ENCODE results near the gene ATXN10.

The ATXN10 gene

DNA sequence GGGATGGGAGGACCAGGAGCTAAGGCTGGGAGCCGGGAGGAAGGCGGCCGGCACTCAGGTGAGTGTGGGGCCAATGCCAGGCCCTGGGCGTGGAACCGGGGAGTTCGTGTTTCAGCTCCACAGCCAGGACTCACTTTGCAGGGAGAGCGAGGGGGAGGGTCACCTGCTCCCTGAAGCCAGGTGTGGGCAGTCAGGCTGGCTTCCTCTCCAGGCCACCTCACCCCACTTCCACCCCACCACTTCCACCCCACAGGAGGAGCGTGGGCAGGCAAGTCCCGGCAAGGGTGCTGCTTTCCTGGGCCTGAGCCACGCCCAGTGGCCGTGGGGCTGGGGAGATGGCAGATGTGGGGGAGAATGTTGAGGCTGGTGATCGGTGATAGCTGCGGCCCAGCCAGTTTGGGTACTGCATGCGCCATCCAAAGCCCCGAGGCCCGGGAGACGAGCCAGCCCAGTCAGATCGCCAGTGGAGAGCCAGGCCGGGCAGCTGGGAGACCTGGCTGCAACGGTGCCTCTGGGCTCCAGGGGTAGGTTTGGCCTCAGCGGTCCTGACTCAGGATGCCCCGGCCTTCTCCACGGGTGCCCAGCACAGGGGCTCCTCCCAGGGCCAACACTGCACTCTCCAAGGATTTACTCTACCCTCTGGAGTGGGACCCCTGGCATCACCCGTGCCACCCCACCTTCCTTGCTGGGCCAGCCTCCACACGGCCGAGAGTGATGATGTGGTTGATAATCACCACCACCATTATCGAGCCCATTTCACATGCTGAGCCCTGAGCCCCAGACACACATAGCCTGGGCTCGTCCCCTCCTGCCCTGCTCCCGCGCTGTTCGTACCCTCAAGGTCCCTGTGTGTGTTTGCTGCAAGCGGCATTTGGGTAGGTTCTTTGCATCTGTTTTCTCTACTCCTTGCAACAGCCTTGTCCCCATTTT is 211.5 kb downstream of the ATXN10 start:
- DNase-seq, result no peak

DNA sequence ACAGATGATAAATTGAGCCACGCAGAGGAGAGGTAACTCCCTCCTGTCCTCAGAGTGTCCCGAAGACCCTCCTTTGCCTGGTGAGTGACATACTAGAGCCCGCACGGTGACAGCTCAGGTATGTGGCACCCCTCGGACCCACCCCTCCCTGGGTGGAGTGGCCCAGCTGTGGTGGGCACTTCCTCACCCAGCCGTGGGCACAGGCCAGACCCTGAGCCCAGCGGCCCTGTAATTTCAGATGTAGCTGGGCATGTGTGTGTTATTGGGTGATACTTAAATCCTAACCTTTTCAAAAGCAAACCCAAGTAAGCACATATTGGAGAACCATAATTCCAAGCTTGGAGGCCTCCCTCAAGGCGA is 212.2 kb downstream of the ATXN10 start:
- no peak for DNase-seq

DNA sequence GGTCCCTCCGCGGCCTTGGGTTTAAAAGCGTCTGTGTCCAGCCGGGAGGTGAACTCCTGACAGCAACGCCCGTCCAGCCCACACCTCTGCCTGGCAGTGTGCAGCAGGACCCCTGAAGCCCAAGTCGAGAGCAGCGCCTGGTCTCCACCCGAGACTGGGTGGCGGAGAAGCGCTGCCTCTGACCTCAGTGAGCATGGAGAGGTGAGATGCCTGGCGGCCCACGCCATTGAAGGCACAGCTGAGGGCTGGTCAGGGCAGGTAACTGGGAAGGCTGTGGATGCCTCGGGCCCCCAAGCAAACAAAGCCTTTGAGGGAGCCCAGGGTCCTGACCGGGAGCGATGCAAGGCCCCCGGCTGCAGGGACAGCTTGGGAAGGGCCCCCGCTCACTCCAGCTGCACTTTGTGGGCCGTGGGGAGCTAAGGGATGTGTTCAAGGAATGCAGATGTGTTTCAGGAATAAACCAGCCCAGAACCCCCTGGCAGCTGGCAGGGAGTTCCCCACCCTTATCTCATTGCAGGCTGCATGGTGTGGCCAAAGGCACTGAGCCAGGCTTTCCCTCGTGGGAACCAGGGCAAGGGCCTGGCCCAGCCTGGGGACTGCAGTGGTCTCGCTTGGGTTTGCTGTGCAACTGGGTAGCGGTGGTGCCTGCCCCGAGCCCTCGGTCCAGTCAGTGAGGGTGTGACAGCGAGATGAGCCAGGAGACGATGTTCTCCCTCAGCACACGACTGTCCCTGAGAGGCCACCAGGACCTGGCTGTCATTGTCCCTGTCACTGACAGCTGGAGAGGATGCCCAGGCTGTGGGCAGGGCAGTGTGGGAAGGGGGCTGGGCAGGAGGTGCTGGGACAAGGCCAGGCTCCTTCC is 212.8 kb downstream of the ATXN10 start:
- DNase-seq, result no peak

DNA sequence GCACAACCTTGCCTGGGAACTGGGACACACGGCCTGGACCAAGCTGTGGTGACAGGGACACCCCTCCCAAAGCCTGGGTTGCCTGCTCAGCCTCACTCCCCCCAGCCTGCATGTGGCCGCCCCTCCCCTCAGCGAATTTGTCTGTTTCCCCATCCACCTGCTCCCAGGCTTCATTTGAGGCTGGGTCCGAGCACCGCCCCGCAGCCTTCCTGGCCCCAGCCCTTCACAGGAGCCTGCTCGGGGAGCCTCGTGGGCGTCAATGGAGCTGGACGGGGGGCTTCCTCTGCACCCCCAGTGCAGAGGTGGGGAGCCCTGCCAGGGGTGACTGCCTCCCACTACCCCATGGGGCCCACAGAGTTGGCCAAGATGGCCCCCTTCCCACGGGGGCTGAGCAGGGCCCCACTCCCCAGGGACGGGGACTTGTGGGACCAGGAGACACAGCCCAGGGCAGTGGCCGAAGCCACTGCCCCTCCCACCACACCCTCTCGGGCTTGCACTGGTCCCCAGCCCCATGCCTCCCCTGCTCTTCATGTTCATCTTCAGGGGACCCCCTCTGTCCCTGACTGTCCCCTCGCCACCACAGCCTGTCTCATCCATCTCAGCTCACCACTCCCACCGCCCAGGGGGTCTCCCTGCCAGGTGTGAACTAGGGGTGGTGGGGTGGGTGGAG is 213.7 kb downstream of the ATXN10 start:
- DNase-seq, result no peak

DNA sequence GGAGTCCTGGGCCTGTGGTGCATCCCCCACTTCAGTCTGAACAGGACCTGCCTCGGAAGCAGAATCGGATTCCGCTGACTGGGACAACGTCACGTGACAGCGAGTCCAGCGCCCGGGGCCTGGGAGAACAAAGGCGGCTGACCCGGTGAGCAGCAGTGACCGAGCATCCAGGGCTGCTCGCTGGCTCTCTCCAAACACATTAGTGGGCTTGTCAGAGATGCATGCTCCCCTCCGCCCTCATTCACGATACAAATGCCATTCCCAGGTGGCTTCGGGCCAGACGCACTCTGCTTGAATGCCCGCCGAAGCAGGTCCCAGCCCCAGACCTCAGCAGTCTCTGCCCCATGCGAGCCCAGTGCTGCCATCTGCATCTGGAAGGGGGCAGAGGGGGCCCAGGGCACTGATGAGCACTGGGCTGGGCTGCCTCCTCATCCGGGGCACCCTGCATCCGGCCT is 214.3 kb downstream of the ATXN10 start:
- no peak for DNase-seq

DNA sequence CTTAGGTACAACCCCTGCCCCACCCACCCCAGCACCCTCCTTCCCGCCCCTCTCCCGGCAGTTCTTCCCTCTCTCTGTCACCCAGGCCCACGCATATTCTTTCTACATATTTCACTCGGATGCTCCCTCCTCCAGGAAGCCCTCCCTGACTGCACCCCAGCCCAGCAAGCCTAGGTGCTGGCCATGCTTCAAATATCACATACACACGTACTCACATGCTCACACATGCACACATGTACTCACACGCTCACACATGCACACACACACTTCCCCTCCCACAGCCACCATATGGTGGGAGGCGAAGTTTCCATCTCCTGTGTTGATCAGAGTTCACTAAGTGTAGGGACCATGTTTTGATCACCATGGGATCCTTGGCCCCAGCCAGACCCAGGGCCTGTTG is 214.9 kb downstream of the ATXN10 start:
- DNase-seq, result no peak

DNA sequence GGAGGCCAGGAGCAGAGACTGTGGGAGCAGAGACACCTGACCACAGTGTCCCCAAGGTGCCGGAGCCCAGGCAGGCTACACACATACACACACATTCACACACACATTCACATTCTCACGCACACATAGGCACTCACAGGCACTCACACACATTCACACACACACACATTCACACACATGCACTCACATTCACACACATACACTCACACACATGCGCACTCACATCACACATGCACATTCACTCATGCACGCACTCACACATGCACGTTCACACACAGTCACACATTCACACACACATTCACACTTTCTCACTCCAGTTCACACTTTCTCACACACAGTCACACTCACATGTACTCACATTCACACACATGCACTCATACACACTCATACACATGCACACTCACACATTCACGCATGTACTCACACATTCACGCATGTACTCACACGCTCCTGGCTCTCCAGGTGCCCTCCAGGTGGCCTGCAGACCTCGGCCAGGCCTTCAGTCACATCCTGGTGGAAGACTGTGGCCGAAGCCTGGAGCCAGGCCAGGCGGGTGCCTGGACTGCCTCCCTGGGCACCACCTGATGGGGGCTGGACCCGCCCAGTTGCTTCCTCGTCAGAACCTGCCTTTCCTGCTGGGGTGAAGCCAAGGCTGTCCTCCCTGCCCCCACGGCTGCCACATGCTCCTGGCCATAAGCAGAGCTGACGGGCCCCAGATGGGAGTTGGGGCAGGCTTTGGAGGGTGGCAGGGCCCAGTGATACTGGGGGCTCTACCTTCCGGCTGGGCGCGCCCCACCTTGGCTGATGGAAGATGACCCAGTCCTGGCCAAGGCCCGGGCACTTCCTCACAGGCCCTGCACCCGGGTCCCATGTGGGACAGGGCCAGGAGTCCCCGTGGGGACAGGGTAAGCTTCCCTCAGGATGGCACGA is 215.8 kb downstream of the ATXN10 start:
- no peak for DNase-seq

DNA sequence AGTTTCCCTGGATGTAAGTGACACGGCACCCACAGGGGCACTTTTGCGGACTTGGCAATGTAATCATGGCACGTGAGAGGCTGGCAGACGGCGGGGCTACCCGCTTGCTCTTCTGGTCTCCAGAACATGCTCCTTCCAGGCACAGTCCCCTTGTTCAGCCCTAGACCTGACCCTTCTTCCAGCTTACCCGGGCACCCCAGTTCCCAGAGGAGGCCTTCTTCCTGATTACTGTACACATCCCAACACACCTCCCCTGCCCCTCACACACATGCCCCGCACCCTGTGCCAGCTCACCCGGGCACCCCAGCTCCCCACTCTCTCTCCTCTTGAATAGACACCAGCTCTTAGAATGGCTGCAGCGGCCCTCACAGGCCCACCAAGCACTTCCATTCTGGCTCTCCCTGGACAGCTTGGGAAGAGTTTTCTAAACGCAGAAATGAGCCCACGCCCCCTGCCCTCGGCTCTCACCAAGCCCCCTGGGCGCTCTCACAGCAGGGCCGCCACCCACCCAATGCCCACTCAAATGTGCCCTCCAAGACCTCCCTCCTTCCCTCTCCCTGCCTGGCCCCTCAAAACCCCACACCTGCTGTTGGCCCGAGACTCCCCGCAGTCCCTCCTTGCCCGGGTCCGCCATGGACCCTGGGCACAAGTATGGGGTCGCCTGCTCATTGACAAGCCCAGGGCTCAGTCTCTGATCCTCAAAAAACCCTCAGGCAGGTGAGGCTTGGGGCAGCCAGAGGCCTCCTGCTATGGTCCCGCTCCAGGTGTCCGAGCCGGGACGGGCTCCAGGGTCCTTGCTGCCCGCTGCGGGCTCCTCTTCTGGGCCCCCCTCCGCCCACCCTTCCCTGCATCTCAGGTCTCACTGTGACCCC is 216.8 kb downstream of the ATXN10 start:
- DNase-seq, result no peak

DNA sequence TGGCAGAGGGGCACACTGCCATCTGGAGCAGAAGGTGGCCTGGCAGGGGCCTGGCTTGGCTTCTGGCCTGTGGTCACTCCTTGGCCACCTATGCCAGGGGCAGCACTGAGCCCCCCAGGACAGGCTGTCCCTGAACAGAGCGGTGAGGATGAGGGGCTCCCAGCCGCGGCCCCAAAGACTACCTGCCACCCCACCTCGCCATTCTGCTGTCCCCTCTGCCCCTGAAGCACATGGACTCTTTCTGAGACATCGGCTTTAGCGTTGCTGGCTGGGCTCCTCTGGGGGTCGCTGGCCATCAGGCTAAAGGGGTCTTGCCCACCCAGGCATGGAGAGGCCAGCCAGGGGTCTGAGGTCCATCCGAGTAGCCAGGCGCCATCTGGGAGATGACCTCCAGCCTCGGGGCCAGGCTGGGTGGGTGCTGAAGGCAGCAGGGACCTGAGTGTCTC is 217.5 kb downstream of the ATXN10 start:
- no peak for DNase-seq

DNA sequence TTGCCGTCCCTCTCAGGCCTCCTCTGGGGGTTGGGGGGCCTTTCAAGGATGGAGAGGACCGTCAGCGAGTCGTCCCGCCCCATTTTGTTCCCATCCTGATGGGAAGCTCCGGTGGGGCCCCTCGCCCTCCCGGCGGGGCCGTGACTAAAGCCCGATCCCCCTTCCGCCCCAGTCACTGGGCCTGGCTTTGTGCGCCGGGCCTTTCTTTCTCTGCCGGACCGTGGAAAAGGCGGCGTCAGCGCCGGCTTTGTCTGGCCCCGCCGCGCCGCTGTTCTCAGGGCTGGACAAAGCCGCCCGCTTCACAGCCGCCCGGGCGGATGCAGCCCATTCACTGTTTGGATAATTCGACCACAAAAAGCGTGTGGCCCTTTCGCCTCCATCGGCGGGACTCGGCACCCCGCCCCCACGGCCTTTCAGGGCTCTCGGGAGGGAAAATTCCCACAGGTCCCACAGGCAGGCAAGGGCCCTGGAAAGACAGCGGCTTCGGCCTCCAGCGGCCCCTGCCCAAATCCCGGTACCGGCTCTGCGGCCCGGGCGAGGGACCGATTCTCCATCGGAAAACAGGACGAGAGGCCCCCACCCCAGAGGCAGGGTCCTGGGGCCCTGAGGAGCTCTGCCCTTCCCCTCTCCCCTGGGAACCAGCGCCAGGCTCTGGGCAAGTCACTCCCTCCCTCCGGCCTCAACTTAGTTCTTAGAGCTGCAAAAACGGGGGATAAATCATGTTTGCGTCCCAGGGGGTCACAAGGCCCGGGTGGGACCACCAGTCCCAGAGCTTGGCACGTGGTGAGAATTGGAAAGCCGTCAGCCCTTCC is 218.1 kb downstream of the ATXN10 start:
- no peak for DNase-seq

DNA sequence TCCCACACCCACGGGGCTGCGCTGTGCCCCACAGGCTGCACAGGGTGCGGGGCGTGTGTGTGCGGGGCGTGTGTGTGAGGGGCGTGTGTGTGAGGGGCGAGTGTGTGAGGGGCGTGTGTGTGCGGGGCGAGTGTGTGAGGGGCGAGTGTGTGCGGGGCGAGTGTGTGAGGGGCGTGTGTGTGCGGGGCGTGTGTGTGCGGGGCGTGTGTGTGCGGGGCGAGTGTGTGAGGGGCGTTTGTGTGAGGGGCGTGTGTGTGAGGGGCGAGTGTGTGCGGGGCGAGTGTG is 218.7 kb downstream of the ATXN10 start:
- DNase-seq, result no peak

DNA sequence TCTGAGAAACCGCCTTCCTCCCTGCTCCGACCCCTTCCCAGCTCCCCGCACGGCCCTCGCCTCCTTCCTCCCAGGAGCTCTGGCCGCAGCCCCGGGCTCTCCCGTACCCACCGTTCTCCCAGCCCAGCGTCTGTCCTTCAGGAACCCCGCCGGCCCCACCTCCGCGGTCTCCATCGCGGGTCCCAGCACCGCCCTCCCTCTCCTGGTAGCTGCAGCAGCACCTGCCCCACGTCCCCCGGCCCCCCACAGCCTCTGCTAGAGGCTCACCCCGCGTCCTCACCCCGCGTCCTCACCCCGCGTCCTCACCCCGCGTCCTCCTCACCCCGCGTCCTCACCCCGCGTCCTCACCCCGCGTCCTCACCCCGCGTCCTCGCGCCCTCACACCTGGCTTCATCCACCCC is 219.4 kb downstream of the ATXN10 start:
- no peak for DNase-seq

DNA sequence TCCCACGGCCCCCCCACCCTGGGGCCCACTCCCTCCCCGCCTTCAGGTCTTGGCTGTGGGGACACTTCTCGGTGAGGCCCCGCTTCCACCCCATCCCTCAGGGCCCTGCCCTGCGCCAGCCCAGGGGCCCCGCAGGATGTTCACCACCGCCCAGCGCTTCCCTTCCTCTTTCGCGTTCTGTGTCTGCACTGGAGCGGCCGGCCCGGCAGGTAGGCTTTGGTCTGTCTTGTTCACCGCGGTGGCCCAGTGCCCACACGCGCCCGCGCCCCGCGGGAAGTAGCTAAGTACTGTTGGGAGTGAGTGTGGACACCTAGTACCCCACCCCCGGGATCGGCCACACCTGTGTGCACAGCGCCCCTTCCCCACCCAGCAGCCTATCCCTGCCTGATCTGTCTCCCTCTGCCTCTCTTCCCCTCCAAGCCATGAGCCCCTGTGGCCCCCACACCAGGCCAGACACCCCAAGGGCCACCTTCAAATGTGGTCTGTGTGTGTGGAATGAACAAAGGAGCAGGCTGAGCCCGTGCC is 219.9 kb downstream of the ATXN10 start:
- no peak for DNase-seq

DNA sequence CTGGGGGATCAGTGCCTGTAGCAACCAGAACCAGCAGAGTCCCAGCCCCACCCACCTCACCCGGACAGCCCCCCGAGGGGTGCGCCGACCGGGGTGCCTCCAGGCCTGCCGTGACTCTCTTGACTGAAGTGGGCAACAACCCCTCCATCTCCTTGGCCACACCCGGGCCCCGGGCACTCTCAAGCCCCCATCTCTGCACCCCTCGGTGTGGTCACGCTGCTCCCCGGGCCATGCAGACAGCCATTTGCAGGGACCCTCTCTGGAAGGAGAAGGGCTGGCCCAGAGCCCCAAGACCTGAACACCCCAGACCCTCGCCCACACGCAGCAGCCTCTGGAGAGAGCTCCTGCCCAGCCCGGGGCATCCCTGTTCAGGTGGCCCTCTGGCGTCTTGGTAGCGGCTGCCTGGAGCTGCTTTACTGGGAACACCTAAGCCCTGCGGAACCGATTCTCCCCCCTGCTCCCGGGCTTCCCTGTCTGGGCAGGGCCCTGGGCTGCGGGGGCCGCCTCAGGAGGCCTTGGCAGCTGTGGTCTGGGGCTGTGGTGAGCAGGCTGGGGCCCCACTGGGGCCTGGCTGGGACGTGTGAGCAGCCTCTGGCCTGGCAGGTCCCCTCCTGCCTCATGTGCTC is 220.5 kb downstream of the ATXN10 start:
- no peak for DNase-seq

DNA sequence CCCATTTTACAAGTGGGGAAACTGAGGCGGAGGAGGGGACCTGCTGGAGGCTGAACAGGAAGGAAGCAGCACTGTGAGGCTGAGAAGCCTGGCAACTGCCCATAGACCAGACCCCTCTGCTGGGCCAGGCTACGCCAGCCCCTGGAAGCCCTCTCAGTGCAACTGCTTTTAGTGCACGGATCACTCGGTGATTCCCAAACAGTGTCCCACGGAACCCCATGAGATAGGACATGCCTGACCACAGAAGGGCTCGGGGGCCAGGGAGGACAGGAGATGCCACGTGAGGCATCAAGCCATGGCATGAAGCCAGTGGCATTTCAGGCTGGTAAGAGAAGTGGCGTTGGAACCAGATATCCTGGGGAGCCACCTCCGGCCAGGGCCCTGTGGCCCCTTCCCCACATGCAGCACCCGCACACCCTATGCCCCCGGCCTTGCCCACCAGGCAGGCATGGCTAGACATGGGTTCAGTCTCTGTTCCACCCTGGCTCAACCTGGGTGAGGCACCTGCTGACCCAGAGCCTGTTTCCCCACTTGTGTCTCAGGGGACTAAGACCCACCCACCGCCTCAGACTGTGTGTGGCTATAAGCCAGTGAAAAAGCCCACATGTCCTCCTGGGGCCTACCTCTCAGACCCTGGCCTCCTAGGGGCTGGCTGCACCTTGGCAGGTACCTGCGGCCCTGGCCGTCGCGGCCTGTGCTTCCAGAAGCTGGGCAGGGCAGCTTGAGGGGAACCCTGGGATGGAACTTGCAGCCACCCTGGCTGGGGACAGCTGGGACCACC is 221.2 kb downstream of the ATXN10 start:
- DNase-seq, result no peak

DNA sequence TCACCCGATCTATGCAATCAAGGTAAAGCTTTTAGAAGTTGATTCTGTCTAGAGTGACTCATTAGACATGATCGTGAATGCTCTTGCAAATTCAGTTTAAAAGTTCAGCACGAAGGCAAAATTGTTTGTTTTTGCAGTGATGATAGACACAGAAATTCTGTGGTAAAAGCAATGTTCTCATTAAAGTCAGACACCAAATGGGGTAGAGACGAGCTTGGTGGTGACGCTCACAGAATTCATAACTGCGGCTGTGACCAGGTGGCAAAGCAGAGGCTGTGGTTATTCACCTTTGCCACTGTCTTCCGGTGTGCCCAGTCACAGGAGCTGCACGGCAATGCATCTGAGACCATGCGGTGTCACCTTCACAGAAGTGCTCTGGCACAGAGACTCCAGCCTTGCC is 221.9 kb downstream of the ATXN10 start:
- no peak for DNase-seq
